Astrocyte of the spinal cord (primary cell): ENCODE measurements around the gene GSDMA.

Source experiments
- DNase-seq: peaks from one replicate; pipeline ENCODE4 v3.0.0; 2011; ENCODE audit warnings: low read depth, low spot score
- H3K4me3 ChIP-seq: 2 replicates; pipeline ENCODE4 v1.5.1; 2011; ENCODE audit warnings: low read depth, mild to moderate bottlenecking, low read length, moderate library complexity
- in situ Hi-C: cut with HindIII; loops from 2 replicates; pipeline ENCODE4 v1.10.0; 2017; ENCODE audit warnings: low sequenced_read_pairs
- TF ChIP-seq, protein P1 (sequence below): IDR thresholded peaks from 2 replicates; pipeline ENCODE4 v1.5.1; 2012; ENCODE audit warnings: low read depth, mild to moderate bottlenecking, low read length, inconsistent platforms

The GSDMA gene

DNA sequence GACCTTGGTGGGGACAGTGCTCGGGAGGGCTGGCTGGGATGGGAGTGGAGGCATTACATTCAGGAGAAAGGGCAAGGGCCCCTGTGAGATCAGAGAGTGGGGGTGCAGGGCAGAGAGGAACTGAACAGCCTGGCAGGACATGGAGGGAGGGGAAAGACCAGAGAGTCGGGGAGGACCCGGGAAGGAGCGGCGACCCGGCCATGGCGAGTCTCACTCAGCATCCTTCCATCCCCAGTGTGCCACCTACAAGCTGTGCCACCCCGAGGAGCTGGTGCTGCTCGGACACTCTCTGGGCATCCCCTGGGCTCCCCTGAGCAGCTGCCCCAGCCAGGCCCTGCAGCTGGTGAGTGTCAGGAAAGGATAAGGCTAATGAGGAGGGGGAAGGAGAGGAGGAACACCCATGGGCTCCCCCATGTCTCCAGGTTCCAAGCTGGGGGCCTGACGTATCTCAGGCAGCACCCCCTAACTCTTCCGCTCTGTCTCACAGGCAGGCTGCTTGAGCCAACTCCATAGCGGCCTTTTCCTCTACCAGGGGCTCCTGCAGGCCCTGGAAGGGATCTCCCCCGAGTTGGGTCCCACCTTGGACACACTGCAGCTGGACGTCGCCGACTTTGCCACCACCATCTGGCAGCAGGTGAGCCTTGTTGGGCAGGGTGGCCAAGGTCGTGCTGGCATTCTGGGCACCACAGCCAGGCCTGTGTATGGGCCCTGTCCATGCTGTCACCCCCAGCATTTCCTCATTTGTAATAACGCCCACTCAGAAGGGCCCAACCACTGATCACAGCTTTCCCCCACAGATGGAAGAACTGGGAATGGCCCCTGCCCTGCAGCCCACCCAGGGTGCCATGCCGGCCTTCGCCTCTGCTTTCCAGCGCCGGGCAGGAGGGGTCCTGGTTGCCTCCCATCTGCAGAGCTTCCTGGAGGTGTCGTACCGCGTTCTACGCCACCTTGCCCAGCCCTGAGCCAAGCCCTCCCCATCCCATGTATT is 53.5 kb downstream of the GSDMA start:
- H3K4me3 ChIP-seq: no peak overlapping the region
- in situ Hi-C loops: no loop called here

DNA sequence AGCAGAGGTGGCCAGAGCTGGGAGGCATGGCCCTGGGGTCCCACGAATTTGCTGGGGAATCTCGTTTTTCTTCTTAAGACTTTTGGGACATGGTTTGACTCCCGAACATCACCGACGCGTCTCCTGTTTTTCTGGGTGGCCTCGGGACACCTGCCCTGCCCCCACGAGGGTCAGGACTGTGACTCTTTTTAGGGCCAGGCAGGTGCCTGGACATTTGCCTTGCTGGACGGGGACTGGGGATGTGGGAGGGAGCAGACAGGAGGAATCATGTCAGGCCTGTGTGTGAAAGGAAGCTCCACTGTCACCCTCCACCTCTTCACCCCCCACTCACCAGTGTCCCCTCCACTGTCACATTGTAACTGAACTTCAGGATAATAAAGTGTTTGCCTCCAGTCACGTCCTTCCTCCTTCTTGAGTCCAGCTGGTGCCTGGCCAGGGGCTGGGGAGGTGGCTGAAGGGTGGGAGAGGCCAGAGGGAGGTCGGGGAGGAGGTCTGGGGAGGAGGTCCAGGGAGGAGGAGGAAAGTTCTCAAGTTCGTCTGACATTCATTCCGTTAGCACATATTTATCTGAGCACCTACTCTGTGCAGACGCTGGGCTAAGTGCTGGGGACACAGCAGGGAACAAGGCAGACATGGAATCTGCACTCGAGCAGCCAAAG is 54.7 kb downstream of the GSDMA start:
- TF ChIP-seq, protein P1, sequence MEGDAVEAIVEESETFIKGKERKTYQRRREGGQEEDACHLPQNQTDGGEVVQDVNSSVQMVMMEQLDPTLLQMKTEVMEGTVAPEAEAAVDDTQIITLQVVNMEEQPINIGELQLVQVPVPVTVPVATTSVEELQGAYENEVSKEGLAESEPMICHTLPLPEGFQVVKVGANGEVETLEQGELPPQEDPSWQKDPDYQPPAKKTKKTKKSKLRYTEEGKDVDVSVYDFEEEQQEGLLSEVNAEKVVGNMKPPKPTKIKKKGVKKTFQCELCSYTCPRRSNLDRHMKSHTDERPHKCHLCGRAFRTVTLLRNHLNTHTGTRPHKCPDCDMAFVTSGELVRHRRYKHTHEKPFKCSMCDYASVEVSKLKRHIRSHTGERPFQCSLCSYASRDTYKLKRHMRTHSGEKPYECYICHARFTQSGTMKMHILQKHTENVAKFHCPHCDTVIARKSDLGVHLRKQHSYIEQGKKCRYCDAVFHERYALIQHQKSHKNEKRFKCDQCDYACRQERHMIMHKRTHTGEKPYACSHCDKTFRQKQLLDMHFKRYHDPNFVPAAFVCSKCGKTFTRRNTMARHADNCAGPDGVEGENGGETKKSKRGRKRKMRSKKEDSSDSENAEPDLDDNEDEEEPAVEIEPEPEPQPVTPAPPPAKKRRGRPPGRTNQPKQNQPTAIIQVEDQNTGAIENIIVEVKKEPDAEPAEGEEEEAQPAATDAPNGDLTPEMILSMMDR: no peak
- H3K4me3 ChIP-seq: no peak overlapping the region

More for the DNA sequence above, 53.5 kb downstream of the GSDMA start:
- TF ChIP-seq, protein P1: no peak
- DNase-seq: no peak

DNA sequence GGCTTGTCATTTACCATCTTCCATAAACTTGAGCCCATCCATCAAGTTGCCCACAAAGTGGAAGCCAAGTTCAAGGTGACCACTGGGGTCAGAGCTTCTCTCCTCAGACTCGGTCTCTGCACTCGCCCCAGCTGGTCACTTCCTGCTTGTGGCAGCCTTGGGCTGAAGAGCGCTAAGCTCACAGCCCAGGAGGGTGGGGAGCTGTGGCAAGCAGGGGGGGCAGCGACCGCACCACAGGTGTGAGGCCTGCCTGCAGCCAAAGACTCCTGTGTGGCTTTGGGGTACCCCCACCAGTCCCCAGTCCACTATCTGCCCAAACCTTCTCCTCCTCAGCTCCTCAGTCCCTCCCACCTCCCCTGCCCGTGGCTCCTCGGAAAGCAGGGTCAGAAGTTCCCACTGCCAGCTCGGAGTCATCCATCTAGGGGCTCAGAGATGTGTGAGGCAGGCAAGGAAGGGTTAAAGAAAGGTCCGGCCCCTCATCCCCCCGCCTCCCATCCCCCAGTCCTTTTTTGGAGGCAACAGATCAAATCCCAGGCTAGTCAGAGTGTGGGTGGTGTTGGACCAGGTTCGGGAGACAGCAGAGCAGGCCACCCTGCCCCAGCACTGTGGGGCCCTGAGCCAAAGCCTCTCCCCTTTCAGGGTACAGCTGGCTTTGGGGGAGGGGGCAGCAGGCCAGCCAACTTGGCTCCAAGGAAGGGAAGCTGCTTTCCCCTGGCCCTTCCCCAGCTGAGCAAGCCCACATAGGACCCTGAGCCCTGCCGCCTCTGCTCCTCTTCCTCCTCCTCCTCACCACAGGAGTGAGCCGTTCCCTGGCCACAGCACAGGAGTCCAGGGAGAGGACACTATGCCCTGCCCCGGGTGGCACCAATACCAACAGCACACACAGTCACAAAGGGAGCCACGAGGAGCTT is 55.7 kb downstream of the GSDMA start:
- DNase-seq: no peak
- H3K4me3 ChIP-seq: no peak overlapping the region
- TF ChIP-seq, protein P1: no peak
- in situ Hi-C loops: no loop called here

More for the DNA sequence above, 54.7 kb downstream of the GSDMA start:
- no peak for DNase-seq
- in situ Hi-C loops: no loop called here

DNA sequence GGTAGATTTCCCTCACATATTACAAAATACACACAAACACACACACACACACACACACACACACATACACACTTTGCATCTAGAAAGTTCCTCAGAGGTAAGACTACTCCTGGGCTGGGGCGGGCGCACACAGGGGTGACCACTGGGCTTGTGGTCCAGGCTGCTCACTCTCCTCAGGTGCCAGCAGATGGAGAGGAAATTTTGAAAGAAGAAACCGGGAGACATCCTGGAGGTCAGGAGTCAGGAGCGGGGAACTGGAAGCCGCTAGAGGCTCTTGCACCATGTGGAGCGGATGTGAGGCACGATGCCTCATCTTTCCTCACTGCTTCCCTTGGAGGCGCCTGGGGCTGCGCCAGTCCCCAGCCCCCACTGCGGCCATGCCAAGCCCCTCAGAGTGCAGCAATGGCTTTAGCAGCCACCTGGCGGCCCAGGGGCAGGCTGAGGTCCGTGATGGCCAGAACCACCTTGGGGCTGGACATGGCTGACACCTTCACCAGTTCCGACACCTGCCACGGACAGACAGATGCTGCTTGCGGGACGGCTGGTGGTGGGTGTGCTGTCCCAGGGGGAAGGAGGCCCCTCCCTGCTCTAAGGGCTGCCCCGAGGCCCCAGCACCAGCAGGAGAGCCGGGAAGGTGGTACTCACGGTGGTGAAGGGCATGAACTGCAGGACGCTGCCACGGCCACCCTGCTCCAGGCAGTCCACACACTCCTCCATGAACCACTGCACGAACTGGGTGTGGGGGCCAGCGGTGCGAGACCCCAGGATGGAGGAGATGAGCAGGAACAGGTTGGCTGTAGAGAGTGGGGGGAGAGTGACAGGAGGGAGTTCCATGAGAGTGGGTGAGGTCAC is 56.6 kb downstream of the GSDMA start:
- H3K4me3 ChIP-seq: no peak overlapping the region
- DNase-seq: peak; percentile 83
- in situ Hi-C loops: no loop called here
- TF ChIP-seq, protein P1: no peak

DNA sequence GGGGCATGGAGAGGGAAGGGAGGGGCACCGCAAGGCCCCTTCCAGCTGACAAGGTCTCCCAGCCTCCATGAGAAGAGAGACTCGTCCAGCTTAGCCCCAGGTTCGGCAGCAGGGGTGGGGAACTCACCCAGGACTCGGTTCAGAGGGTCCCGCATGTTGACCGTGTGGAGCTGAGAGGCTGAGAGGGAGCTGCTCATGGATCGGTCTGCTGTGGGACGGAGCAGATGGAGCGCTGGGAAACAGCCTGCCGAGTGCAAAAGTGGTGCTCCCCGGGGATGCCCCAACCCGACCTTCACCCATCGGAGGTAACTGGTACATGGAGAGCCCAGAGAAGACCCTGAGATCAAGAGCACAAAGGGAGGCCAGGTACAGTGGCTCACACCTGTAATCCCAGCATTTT is 57.3 kb downstream of the GSDMA start:
- in situ Hi-C loops: no loop called here
- TF ChIP-seq, protein P1: no peak

More for the DNA sequence above, 57.3 kb downstream of the GSDMA start:
- DNase-seq: no peak
- no peak overlapping the region for H3K4me3 ChIP-seq
